Right forelimb (tissue), 1 donor: ENCODE results near the gene GMPPB.
A peak's percentile ranks its signal among the peaks of the same experiment; 100 is the strongest.
"Not testable (repeated sequence)": the region's sequence is repeated elsewhere in the genome, so short reads cannot be mapped to it uniquely, and the experiment has no call there.

Experiments used
- DNase-seq: peaks from one replicate; pipeline ENCODE4 v3.0.0-alpha.2; 2018

GMPPB gene

DNA sequence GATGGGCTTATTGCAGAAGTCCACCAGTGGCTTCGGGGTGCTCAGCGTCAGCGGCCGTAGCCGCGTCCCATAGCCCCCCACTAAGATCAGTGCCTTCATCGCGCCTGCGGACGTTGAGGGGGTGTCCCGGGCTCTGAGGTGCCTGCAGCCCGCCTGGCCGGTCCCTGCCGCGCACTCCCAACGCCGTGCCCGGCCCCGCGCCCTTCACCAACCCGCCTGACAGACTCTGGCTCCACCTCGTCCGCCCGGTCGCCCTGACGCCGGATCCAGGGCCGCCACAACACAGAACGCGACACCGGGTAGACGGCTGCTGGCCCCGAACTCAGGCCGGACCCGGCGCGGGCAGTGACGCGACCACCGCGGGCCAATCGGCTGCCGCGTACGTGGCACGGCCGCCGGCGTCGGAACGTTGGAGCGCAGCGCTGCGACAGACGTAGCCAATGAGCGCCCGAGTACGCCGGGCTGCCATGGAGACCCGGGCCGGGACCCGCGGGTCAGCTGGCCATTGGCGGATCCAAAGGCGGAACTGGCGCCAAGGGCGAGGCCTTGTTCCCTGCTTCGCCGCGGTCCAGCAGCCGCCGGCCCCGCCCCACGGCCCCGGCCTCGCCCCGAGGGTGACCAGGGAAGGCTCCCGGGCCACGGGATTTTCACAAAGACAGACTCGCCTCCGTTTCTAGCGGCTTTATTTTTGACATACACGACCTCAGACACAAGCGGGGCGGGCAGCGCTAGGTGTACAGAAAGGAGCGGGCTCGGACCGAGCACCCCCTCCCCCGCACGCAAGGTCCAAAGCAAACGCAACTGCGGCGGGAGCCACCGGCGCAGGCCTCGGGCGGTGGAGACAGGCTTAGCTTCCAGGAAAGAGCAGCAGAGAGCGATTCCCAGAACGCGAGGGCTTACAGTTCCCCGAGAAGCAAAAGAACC, at the start of gene GMPPB:
TSS of gene GMPPB (minus strand) at position 324 of the 924 bp plus-strand sequence. CDS start at position 99, 225 bp downstream.
- DNase-seq, result peak; percentile 98

DNA sequence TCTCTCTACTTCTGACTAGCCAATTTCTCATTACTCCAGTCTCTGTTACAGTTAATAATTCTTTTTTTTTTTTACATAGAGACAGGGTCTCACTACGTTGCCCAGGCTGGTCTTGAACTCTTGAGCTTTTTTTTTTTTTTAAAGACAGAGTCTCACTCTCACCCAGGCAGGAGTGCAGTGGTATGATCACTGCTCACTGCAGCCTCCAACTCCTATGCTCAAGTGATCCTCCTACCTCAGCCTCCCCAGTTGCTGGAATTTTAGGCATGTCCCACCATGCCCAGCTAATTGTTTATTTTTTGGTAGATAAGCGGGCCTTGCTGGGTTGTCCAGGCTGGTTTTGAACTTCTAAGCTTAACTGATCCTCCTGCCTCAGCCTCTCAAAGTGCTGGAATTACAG, 49.0 kb upstream of the GMPPB start:
- DNase-seq, result no peak

DNA sequence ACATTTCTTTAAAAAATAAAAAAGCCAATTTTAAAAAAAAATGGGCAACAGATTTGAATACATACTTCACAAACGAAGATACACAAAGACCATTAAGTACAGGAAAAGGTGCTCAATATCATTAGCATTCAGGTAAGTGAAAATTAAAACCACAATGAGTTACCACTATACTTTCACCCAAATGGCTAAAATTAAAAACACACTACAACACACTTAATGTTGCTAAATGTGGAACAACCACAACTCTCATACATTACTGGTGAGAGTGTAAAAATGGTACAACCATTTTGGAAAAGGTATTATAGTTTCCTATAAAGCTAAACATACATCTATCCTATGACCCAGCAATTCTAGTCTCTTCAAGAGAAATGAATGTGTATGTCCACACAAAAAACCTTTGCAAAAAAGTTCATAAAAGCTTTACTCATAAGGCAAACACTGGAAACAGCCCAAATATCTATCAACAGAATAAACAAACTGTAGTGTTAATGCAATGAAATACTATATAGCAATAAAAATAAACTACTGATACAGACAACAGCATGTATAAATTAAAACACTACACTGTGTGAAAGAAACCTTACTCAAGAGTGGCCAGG, 47.7 kb upstream of the GMPPB start:
- no peak for DNase-seq

DNA sequence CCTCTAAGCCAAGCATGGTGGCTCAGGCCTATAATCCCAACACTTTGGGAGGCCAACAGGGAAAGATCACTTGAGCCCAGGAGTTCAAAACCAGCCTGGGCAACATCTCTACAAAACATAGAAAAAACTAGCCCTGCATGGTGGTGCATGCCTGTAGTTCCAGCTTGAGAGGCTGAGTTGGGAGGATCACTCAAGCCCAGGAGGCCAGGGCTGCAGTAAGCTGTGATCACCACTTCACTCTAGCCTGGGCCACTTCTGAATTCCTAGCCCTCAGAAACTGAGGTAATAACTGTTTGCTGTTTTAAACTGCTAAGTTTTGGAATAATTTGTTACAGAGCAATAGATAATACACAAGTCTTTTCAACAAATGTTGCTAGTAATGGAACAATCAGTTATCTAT, 46.2 kb upstream of the GMPPB start:
- no peak for DNase-seq

DNA sequence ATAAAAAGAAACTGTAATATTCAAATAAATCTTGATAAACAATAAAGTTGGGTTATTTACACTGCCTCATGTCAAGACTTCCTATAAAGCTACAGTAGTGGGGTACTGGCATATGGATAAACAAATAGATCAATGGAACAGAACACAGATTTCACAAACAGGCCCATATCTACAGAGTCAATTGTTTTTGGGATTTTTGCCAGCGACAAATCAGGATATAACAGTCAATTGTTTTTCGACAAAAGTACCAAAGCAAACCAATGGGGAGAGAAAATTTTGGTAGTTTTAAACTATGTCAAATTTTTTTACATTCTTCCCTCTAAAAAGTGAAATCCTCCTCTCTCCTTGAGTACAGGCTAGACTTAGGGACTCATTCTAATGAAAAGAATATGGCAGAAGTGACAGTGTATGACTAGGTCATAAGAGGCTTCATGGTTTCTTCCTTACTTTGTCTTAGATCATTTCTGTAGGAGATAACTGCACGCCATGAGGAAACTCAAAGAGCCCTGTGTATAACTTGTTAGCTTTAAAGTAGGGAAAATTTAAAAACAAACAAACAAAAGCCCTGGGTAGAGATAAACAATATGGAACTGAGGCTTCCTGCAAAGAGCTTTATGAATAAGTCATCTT, 45.6 kb upstream of the GMPPB start:
- DNase-seq, result no peak

DNA sequence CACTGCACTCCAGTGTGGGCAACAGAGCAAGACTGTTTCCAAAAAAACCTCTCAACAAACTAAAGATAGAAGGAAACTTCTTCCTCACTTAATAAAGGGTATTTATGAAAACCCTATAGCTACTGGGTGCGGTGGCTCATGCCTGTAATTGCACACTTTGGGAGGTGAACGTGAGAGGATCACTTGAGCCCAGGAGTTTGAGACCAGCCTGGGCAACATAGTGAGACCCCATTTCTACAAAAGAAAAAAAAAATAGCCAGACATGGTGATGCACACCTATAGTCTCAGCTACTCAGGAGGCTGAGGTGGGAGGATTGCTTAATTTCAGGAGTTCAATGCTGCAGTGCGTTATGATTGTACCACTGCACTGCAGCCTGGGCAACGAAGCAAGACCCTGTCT, 40.2 kb upstream of the GMPPB start:
- DNase-seq, result no peak

DNA sequence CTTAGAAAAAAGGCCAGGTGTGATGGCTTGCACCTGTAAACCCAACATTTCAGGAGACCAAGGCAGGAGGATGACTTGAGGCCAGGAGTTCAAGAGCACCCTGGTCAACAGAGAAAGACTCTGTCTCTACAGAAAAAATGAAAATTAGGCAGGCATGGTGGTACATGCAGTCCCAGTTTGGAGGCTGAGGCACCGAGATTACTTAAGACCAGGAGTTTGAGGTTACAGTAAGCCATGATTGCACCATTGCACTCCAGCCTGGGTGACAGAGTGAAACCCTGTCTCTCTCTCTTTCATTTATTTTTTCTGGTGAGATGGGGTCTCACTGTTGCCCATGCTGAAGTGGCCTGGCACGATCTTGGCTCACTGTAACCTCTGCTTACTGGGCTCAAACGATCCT, 37.9 kb upstream of the GMPPB start:
- no peak for DNase-seq

DNA sequence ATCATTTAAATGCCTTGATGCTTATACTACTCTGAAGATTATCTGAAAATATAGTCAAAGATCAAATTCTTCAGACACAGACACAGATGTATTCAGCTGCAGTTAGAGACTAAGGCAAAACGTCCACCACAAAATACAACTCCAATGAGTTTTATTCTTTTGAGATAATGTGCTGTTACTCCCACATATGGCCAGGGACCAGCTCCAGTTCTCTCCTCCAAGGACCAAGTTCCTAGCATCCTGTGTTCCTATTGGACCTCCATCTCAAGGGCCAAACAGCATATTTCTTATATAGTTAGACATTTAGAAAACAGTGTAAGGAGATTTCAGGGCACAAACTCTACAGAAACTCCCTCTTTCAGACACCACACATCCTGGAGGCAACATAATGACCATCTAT, 35.5 kb upstream of the GMPPB start:
- DNase-seq, result no peak

DNA sequence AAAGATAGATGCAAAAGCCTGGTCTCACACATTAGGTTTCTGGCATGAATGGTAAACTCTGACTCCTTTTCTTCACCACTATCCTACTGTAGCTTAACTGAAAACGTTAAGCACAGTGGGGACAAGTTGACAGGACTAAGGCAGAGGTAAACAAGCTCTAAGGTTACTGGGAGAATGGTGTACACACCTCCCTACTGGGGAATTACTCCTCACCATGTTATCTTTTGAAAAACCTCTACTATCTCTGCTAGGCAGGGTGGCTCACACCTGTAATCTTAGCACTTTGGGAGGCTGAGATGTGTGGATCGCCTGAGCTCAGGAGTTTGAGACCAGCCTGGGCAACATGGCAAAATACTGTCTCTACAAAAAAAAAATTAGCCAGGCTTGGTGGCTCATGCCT, 33.4 kb upstream of the GMPPB start:
- DNase-seq, result no peak

DNA sequence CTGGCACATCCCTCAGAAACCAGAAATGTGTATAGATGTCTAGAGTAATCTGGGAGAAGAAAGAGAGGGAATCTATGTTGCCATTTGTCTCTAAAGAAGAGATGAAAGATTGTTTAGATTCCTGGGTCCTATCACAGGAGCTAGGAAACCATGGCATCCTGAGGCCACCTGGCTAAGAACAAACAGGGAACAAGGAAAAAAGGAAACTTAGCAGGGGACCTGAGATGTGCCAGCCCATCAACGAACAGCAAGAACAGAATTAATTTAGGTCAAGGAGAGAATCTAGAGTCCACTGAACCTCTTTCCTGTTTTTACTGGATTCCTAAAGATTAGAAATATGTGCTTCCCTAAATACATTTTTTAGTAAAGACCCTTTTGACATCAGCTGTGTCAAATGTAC, 32.3 kb upstream of the GMPPB start:
- no peak for DNase-seq

DNA sequence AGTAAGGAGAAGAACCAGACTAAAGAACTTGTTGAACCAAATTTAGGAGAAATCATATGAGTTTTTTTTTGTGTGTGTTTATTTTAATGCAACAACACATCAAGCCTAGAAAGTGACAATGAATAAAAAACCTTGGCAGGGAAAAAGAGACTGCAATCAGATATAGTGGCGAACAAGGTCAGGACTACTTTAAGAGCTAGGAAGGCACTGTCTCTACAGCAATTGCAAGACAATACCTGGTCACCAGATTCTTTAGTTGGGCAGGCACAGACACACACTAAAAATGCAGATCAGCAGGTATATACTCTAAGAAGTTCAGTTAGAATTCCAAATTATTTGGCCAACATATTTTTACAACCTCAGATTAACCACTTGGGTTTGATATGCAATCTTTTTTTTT, 30.8 kb upstream of the GMPPB start:
- DNase-seq, result no peak

DNA sequence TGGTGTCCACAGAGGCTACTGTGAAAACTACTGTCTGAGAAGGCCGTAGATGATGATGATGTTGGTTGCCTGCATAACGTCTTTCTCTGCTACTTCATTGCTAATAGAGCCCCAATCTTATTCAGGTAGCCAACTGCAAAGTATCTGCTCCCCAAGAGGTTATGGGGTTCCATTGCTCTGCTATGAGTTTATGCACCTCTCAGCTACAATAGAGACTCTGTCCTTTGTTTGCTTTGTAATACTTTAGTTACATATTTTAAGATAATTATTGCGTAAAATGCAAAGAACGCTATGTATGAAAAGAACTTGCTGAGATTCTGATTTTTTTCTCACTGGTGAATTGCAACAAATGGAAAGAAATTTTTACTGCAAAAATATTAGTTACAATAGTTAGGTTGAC, 27.8 kb upstream of the GMPPB start:
- DNase-seq, result no peak

DNA sequence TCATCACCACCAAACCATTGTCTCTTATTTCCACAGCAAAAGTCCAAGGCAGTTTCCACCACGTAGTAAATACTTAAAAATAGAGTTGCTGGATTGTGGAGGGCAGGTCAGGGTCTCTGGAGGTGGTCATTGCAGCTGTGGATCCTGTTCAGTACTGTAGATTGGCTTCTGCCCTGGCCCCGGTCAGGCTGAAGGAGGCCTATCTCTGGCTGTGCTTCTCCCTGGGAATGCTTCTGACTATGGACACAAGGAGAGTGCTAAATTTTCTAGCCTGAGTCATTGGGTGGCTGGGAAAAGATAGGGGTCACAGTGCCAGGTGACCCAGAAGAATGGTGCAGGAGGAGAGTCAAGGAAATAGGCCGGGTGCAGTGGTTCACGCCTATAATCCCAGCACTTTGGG, 26.3 kb upstream of the GMPPB start:
- DNase-seq, result no peak

DNA sequence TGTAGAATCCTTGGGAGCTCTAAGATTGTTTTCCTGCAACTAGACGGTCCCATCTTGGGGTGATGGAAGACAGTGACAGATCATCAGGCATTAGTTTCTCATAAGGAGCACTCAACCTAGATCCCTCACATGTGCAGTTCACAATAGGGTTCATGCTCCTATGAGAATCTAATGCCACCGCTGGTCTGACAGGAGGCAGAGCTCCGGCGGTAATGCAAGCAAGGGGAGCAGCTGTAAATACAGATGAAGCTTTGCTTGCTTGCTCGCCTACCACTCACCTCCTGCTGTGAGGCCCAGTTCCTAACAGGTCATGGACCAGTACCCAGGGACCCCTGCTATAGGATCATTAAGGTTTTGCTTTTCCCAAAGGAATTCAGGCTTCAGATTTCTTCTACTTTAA, 25.1 kb upstream of the GMPPB start:
- not testable (repeated sequence) for DNase-seq

DNA sequence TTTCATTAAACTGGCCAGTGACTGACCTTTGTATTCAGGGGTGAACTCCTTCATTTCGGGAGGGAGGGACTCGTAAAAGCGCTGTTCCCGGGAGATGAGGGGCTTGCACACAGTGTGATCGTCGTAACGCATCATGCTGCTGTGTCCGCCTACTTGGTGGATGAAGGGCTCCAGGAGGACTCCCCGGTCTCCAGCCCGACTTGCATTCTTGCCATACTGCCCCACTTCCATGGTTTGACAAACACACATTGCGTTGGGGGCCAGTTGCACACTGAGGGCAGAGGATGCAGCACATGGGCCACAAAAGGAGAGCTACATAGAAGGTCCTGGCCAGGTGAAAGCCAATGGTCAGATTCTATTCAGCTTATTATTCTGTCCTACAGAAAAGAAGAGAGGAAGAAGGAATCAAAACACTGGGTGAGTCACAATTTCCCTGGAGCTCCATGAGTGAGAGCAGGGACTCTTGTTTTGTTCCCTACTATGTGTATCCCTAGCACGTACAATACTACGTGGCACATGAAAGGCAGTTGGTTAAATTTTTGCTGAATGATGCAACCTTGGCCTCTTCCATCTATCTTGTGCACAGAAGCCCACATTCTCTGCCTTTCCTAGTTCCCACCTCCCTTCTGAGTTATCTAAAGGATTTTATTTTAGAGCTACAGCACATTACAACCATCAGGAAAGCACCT, 24.2 kb upstream of the GMPPB start:
- no peak for DNase-seq

DNA sequence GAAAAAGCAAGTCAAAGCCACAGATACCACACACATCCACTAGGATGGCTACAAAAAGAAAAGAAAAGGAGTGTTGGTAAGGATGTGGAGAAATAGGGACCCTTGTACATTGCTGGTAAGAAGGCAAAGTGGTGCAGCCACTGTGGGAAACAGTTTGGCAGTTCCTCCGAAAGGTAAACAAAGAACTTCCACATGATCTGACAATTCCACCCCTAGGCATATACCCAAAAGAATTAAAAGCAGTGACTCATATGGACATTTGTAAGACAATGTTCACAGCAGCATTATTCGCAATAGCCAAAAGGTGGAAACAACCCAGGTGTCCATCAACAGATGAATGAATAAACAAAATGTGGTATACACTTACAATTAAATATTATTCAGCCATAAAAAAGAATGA, 22.2 kb upstream of the GMPPB start:
- DNase-seq, result no peak

DNA sequence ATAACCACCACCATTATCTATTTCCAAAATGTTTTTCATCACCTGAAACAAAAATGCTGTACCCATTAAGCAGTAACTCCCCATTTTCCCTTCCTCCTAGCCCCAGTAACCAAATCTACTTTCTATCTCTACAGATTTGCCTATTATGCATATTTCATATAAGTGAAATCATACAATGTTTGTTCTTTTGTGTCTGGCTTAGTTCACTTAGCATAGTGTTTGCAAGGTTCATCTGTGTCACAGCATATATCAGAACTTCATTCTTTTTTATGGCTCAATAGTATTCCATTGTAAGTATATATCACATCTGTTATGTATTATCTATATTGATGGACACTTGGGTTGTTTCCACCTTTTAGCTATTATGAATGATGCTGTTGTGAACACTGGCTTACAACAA, 16.7 kb upstream of the GMPPB start:
- no peak for DNase-seq

DNA sequence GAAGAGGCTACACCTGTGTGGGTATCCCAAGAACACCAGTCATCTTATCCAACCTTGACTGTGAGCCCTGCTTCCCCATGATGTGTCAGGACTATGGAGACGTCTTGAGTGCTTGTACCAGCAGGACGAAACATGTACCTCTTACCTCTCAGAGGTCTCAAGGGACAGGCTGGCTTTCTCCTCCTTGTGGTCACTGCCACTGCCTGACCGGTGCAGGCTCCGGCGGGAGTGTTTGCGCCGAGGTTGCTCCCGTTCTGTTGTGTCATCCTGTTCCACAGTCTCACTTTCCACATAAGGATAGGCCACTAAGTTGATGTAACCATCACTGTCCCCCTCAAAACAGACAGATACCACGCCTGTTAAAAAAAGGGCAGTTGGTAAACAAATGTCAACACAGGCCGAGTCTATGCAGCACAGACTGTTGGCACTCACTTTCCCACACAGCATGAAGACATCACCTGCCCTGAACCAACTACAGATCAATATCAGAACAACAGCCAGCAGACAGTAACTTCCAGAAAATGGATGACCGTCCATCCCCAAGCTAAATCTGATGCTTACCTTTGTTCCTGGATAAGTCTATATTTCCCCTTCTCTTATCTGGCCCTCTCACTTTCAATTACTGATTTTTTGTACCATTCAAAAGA, 14.4 kb upstream of the GMPPB start:
- no peak for DNase-seq

DNA sequence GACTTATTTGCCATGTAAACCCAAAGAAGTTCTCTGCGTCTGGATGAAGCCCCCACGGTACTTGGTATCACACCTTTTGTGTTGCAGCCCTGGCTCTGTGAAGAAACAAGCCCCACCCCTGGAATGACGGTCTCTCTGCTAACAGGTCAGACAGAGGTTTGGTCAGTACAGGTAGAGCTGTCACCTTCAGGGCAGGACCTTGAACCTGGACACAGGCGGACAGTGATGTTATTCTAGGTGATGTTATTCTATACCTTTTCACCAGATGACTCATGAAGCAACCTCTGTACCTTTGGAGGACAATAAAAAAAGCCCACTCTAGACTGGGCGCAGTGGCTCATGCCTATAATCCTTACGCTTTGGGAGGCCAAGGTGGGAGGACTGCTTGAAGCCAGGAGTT, 11.0 kb upstream of the GMPPB start:
- no peak for DNase-seq

DNA sequence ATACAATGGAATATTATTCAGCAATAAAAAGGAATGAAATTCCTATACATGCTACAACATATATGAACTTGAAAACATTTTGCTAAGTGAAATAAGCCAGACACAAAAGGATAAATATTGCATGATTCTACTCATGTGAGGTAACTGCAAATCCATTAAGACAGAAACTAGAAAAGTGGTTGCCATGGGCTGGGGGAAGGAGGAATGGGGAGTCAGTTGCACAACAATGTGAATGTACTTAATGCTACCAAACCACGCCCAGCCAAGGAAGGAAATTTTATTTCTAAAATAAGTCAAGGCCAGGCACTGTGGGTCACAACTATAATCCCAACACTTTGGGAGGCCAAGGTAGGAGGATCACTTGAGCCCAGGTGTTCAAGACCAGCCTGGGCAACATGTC, 9.8 kb upstream of the GMPPB start:
- DNase-seq, result no peak

DNA sequence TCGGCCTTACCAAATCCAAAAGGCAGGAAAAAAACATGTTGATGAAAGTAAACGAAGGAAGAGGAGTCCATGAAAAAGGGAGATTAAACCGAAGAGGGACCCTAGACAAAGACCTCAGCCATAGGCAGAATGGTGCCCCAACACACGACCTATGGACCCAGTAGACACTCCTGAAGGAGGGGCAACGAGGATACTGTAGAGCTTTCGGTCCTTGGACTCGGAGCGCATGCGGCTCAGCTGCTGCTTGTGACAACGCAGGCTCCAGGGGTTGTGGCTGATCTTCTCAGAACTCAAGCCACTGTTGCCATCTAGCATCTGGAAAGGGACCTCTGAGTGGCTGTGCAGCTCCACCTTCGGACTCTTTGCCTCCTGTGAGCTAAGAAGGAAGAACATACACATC, 8.8 kb upstream of the GMPPB start:
- no peak for DNase-seq

DNA sequence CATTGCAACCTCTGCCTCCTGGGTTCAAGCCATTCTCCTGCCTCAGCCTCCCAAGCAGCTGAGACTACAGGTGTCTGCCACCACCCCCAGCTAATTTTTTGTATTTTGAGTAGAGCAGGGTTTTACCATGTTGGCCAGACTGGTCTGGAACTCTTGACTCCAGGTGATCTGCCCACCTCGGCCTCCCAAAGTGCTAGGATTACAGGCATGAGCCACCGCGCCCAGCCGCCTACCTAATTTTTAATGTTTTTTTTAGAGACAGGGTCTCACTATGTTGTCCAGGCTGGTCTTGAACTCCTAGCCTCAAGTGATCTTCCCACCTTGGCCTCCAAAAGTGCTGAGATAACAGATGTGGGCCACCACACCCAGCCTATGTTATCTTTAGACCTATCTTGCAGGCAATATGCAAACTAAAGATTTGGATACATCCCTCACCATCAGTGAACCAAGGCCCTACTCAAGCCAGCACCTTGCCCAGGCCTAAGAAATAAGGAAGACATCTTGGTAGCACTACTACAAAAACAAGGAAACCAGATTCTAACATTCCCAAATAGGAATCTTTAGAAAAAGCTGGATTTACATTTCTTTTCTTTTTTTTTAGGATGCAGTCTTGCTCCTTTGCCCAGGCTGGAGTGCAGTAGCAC, 6.3 kb upstream of the GMPPB start:
- DNase-seq, result no peak
